GM12878 (cell line): ENCODE measurements around the gene SIN3B. TPM values are rescaled to one million over a fixed set of nuclear protein-coding genes. Genes with fewer than 3 reads are reported as not detected.

Experiments used
- ATAC-seq: fragments of 200-7000 bp; cut with Tn5 transposase; 3 replicates; pipeline ENCODE4 v1.9.1; 2020; ENCODE audit warnings: mild to moderate bottlenecking, moderate library complexity
- BruUV-seq: library from RNA; stranded (reverse); fragments of 400-500 nt; replicated peaks from 2 replicates; lab custom pipeline; 2021; lab: Mats Ljungman, UMichigan
- CTCF ChIA-PET: fragments of 300-600 bp; sonication (Branson Sonifier 250); formaldehyde crosslinking; extraction: SDS; loops from one replicate; lab custom pipeline; 2021; ENCODE audit warnings: inconsistent platforms; lab: Yijun Ruan, JAX
- POLR2A ChIA-PET: fragments of 350-600 bp; formaldehyde crosslinking; extraction: SDS; loops from one replicate; lab custom pipeline; 2021; ENCODE audit warnings: inconsistent platforms; lab: Charles Lee
- RAD21 ChIA-PET: fragments of 300-600 bp; sonication (Branson Sonifier 250); formaldehyde crosslinking; loops from one replicate; lab custom pipeline; 2023; ENCODE audit warnings: antibody characterized with exemption; ENCODE audit not compliant: unreplicated experiment; lab: Charles Lee
- SMC1A ChIA-PET: fragments of 300-600 bp; sonication (Branson Sonifier 250); formaldehyde crosslinking; loops from one replicate; lab custom pipeline; 2023; ENCODE audit not compliant: unreplicated experiment, uncharacterized antibody; lab: Charles Lee
- DNase-seq: peaks from one replicate; pipeline ENCODE4 v3.0.0-alpha.2; 2011; ENCODE audit warnings: low read depth, low spot score
- FAIRE-seq: peaks from 3 replicates; lab custom pipeline; 2011; peaks lifted over from hg19 to GRCh38; lab: Jason Lieb, UNC
- H2AFZ ChIP-seq: 2 replicates; pipeline ENCODE4 v1.6.0; 2011; ENCODE audit warnings: low read depth, low read length, control low read depth; ENCODE audit not compliant: control insufficient read depth
- H3K27ac ChIP-seq: 2 replicates; pipeline ENCODE4 v1.5.1; 2011; ENCODE audit warnings: control low read depth; ENCODE audit not compliant: control insufficient read depth, insufficient read depth
- H3K27me3 ChIP-seq, 2 experiments: replicated peaks in 1 of 2; 2 replicates each; pipeline versions ENCODE4 v1.6.0 to v1.6.1; 2011; ENCODE audit warnings: low read length in 1 of 2; ENCODE audit not compliant: control insufficient read depth in 2 of 2, insufficient read depth in 2 of 2
- H3K36me3 ChIP-seq, 2 experiments: 2 replicates each; pipeline ENCODE4 v1.5.1; 2011; ENCODE audit warnings: low read length in 1 of 2; ENCODE audit not compliant: control insufficient read depth in 2 of 2, insufficient read depth in 2 of 2
- H3K4me1 ChIP-seq: 2 replicates; pipeline ENCODE4 v1.6.1; 2011; ENCODE audit warnings: mild to moderate bottlenecking, low read length, moderate library complexity, mixed read lengths; ENCODE audit not compliant: control insufficient read depth, insufficient read depth
- H3K4me2 ChIP-seq: 2 replicates; pipeline ENCODE4 v1.6.0; 2011; ENCODE audit warnings: control low read depth; ENCODE audit not compliant: control insufficient read depth, insufficient read depth
- H3K4me3 ChIP-seq: fragments of 200-600 bp; sonication (generic); 2 replicates; pipeline ENCODE4 v1.5.1; 2016
- H3K79me2 ChIP-seq: 2 replicates; pipeline ENCODE4 v1.6.0; 2011; ENCODE audit warnings: low read length; ENCODE audit not compliant: control insufficient read depth, insufficient read depth
- H3K9ac ChIP-seq: 2 replicates; pipeline ENCODE4 v1.8.0; 2011; ENCODE audit warnings: low read length, control low read depth, mixed read lengths; ENCODE audit not compliant: control insufficient read depth, insufficient read depth
- H3K9me3 ChIP-seq: replicated peaks from 3 replicates; pipeline ENCODE4 v1.5.1; 2011; ENCODE audit warnings: mild to moderate bottlenecking, low read length; ENCODE audit not compliant: control insufficient read depth, insufficient read depth
- H4K20me1 ChIP-seq: 2 replicates; pipeline ENCODE4 v1.6.0; 2011; ENCODE audit not compliant: control insufficient read depth, insufficient read depth
- BHLHE40 ChIP-seq, 2 experiments: fragments of 450-650 bp in 1 of 2; IDR thresholded peaks; 2 replicates each; pipeline ENCODE4 v1.6.1; 2011 to 2017; ENCODE audit warnings: low read depth in 2 of 2, borderline replicate concordance in 1 of 2, improper control_type of control experiment in 1 of 2, low read length in 1 of 2, mild to moderate bottlenecking in 1 of 2
- GABPA ChIP-seq: IDR thresholded peaks from 2 replicates; pipeline ENCODE4 v1.6.1; 2014; ENCODE audit warnings: antibody characterized with exemption, low read depth, mild to moderate bottlenecking, inconsistent platforms
- HCFC1 ChIP-seq: fragments of 150-350 bp; IDR thresholded peaks from 2 replicates; pipeline ENCODE4 v1.6.1; 2014; ENCODE audit warnings: low read length
- LARP7 ChIP-seq: fragments of 450-650 bp; IDR thresholded peaks from 2 replicates; pipeline ENCODE4 v1.6.1; 2017; ENCODE audit warnings: mild to moderate bottlenecking
- NFXL1 ChIP-seq: fragments of 450-650 bp; IDR thresholded peaks from 2 replicates; pipeline ENCODE4 v1.6.1; 2017; ENCODE audit warnings: antibody characterized with exemption, mild to moderate bottlenecking, borderline replicate concordance
- NR2C1 ChIP-seq: fragments of 450-650 bp; IDR thresholded peaks from 2 replicates; pipeline ENCODE4 v1.6.1; 2017; ENCODE audit warnings: antibody characterized with exemption, mild to moderate bottlenecking, moderate library complexity
- PML ChIP-seq: IDR thresholded peaks from 2 replicates; pipeline ENCODE4 v1.6.1; 2012; ENCODE audit warnings: low read length, inconsistent platforms
- POLR2AphosphoS5 ChIP-seq: IDR thresholded peaks from 2 replicates; pipeline ENCODE4 v1.6.1; 2011; ENCODE audit warnings: mild to moderate bottlenecking, low read length, inconsistent platforms
- RFX5 ChIP-seq: IDR thresholded peaks from 2 replicates; pipeline ENCODE4 v1.6.1; 2011; ENCODE audit warnings: low read depth, low read length, improper control_type of control experiment
- SREBF1 ChIP-seq: IDR thresholded peaks from 2 replicates; pipeline ENCODE4 v1.6.1; 2012; ENCODE audit warnings: mild to moderate bottlenecking, low read length
- SUZ12 ChIP-seq: fragments of 200-600 bp; sonication (generic); IDR thresholded peaks from one replicate; pipeline ENCODE4 v1.6.1; 2018; ENCODE audit warnings: antibody characterized with exemption, mild to moderate bottlenecking; ENCODE audit not compliant: unreplicated experiment
- TCF12 ChIP-seq: IDR thresholded peaks from 2 replicates; pipeline ENCODE4 v1.6.1; 2011; ENCODE audit warnings: low read depth, mild to moderate bottlenecking, low read length
- TCF3 ChIP-seq: IDR thresholded peaks from 2 replicates; pipeline ENCODE4 v1.6.1; 2012; ENCODE audit warnings: low read depth, mild to moderate bottlenecking, low read length, borderline replicate concordance; ENCODE audit not compliant: insufficient read depth
- USF2 ChIP-seq: IDR thresholded peaks from 2 replicates; pipeline ENCODE4 v1.6.1; 2011; ENCODE audit warnings: low read depth, low read length, improper control_type of control experiment, borderline replicate concordance
- ZBTB40 ChIP-seq: fragments of 450-650 bp; IDR thresholded peaks from 2 replicates; pipeline ENCODE4 v1.6.1; 2016; ENCODE audit warnings: mild to moderate bottlenecking, moderate library complexity, borderline replicate concordance
- ZNF24 ChIP-seq: fragments of 450-650 bp; IDR thresholded peaks from 2 replicates; pipeline ENCODE4 v1.6.1; 2017; ENCODE audit warnings: antibody characterized with exemption, mild to moderate bottlenecking
- ZNF274 ChIP-seq: IDR thresholded peaks from one replicate; pipeline ENCODE4 v1.8.0; 2011; ENCODE audit not compliant: insufficient read length, insufficient read depth
- ZSCAN29 ChIP-seq: fragments of 450-650 bp; IDR thresholded peaks from 2 replicates; pipeline ENCODE4 v1.6.1; 2017; ENCODE audit warnings: mild to moderate bottlenecking, moderate library complexity
- WGBS: methylation state at CpG from one replicate; pipeline ENCODE4 v1.1.6; 2016; ENCODE audit warnings: low lambda C conversion rate; ENCODE audit not compliant: insufficient replicate concordance, insufficient coverage; ENCODE audit errors: missing lambda C conversion rate; 5-methylcytosine and 5-hydroxymethylcytosine counted together
- in situ Hi-C: fragments of 300-500 bp; cut with MboI; formaldehyde crosslinking; loops from 9 replicates; pipeline ENCODE4 v1.14.3; 2018; ENCODE audit warnings: mixed read lengths
- intact Hi-C: fragments of 100-400 bp; cut with micrococcal nuclease; formaldehyde crosslinking; loops from one replicate; pipeline ENCODE4 v1.14.2; 2022; ENCODE audit not compliant: unreplicated experiment
- polyA plus RNA-seq, 11 experiments: library from polyadenylated mRNA; depleted of rRNA in 4 of 11; unstranded in 6 of 11; stranded (reverse) in 5 of 11; fragments of >200 nt; fragmentation: Nextera tagmentation in 4 of 11; fragmentation: Illumina TruSeq in 1 of 11; extraction: Ambion mirVana in 4 of 11; extraction: Trizol in 1 of 11; gene quantifications; 1 replicate in 1 of 11; 2 replicates in 10 of 11; pipeline versions ENCODE4 v1.2.1 to v1.2.3, GENCODE V29; 2011 to 2016; ENCODE audit warnings: inconsistent platforms in 2 of 11, missing spikeins in 2 of 11, low read depth in 1 of 11
- total RNA-seq, 4 experiments: library from RNA; depleted of rRNA in 3 of 4; stranded (reverse); fragments of >200 nt in 3 of 4; fragmentation: Illumina TruSeq in 1 of 4; extraction: Trizol in 1 of 4; gene quantifications; 2 replicates each; pipeline versions ENCODE4 v1.2.1 to v1.2.3, GENCODE V29; 2013 to 2021
- TF ChIP-seq, protein P1 (sequence below): IDR thresholded peaks from 2 replicates; pipeline ENCODE4 v1.6.1; 2012; ENCODE audit warnings: low read depth, low read length, improper control_type of control experiment
- TF ChIP-seq, protein P2 (sequence below): fragments of 450-650 bp; IDR thresholded peaks from 2 replicates; pipeline ENCODE4 v1.6.1; 2016; ENCODE audit warnings: mild to moderate bottlenecking

The SIN3B gene
- total and polyA plus RNA-seq, 10 of the 15 experiments (the other 5 are each of a cell fraction or from before 2014, with no cell fraction given), result 0.68 to 34.5 (median 15.8) TPM

- peaks cover 6 to 39% of the 10 kb centered on the region in 2 experiments for H3K36me3 ChIP-seq
- peaks cover 8% of the 10 kb centered on the region; the same call in 2 of the 3 replicates for H3K9me3 ChIP-seq
- ATAC-seq (no peak), DNase-seq (no peak), FAIRE-seq (no peak)
- SMC1A ChIA-PET, result no interaction called here
- WGBS, result 98% methylated on average over 3 of the region's 3 CpGs
- H3K27ac ChIP-seq, result no peak overlapping the region
- no peak overlapping the region for H3K4me3 ChIP-seq
- no peak overlapping the region for H3K4me2 ChIP-seq
- H3K9ac ChIP-seq, result no peak overlapping the region
- in situ Hi-C loops (no loop called here), intact Hi-C loops (no loop called here)
- H3K79me2 ChIP-seq, result no peaks in the 10 kb centered on the region
- POLR2A ChIA-PET, result no interaction called here
- peaks cover 6% of the 10 kb centered on the region for H3K4me1 ChIP-seq
- no peaks in the 10 kb centered on the region for H4K20me1 ChIP-seq
- CTCF ChIA-PET, result no interaction called here
- RAD21 ChIA-PET, result no interaction called here
- H2AFZ ChIP-seq, result no peak overlapping the region
- BruUV-seq, result TSS peak; percentile 11
- TF ChIP-seq NR2C1 (no peak), ZBTB40 (no peak), GABPA (no peak), LARP7 (no peak), HCFC1 (no peak), NFXL1 (no peak), ZNF24 (no peak), RFX5 (no peak), USF2 (no peak), PML (no peak), SREBF1 (no peak), TCF3 (no peak), SUZ12 (no peak), BHLHE40 (IDR thresholded peaks at IDR 0.05; ENCODE audit: borderline replicate concordance in 1 of 2, low read depth in 2 of 2, low read length in 1 of 2) (no peak), ZNF274 (no peak), POLR2AphosphoS5 (no peak), ZSCAN29 (no peak), TCF12 (no peak)
- TF ChIP-seq, protein P1, sequence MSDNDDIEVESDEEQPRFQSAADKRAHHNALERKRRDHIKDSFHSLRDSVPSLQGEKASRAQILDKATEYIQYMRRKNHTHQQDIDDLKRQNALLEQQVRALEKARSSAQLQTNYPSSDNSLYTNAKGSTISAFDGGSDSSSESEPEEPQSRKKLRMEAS, result no peak
- TF ChIP-seq, protein P2, sequence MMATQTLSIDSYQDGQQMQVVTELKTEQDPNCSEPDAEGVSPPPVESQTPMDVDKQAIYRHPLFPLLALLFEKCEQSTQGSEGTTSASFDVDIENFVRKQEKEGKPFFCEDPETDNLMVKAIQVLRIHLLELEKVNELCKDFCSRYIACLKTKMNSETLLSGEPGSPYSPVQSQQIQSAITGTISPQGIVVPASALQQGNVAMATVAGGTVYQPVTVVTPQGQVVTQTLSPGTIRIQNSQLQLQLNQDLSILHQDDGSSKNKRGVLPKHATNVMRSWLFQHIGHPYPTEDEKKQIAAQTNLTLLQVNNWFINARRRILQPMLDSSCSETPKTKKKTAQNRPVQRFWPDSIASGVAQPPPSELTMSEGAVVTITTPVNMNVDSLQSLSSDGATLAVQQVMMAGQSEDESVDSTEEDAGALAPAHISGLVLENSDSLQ, result no peak
- H3K27me3 ChIP-seq, result no peaks in the 10 kb centered on the region
Measured at GRCh38 chr19:16873594-16873993, 44.4 kb downstream of the SIN3B start.
